Measurements from ENCODE around the gene FOXJ3.
"Not testable (repeated sequence)": the region's sequence is repeated elsewhere in the genome, so short reads cannot be mapped to it uniquely, and the experiment has no call there.

DNA sequence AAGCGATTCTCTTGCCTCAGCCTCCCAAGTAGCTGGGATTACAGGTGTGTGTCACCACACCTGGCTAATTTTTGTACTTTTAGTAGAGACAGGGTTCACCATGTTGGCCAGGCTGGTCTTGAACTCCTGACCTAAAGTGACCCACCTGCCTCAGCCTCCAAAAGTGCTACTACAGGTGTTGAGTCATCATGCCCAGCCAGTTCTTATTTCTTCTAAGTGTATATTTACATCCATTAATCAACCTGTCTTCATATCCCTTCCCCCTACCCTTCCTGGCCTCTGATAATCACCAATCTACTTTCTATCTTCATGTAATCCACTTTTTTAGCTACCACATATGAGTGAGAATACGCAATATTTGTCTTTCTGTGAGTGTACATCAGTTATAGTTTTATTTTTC is 128.1 kb downstream of the FOXJ3 start:
- TF ChIP-seq, protein P1, sequence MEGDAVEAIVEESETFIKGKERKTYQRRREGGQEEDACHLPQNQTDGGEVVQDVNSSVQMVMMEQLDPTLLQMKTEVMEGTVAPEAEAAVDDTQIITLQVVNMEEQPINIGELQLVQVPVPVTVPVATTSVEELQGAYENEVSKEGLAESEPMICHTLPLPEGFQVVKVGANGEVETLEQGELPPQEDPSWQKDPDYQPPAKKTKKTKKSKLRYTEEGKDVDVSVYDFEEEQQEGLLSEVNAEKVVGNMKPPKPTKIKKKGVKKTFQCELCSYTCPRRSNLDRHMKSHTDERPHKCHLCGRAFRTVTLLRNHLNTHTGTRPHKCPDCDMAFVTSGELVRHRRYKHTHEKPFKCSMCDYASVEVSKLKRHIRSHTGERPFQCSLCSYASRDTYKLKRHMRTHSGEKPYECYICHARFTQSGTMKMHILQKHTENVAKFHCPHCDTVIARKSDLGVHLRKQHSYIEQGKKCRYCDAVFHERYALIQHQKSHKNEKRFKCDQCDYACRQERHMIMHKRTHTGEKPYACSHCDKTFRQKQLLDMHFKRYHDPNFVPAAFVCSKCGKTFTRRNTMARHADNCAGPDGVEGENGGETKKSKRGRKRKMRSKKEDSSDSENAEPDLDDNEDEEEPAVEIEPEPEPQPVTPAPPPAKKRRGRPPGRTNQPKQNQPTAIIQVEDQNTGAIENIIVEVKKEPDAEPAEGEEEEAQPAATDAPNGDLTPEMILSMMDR (IDR thresholded peaks at IDR 0.05; ENCODE audit: insufficient read depth, low read length, poor library complexity, severe bottlenecking) = not testable (repeated sequence)
- TF ChIP-seq EZH2phosphoT487 (conservative IDR thresholded peaks at IDR 0.05; ENCODE audit: low read length) = not testable (repeated sequence)

Measured in SU-DHL-6 (cell line).